Vagina (tissue), 2 donors: ENCODE results near the gene RPLP2. TPM values are rescaled to one million over a fixed set of nuclear protein-coding genes. Genes with fewer than 3 reads are reported as not detected.

Experiments
- DNase-seq, 2 donors: peaks; one replicate each; pipeline ENCODE4 v3.0.0-alpha.2; 2017; ENCODE audit errors: extremely low spot score in 2 of 2
- H3K27ac ChIP-seq: fragments of 200-600 bp; sonication (generic); one replicate; pipeline ENCODE4 v1.5.1; 2019
- H3K27me3 ChIP-seq: fragments of 200-600 bp; sonication (generic); one replicate; pipeline ENCODE4 v1.5.1; 2019
- H3K36me3 ChIP-seq, 2 donors: fragments of 200-600 bp; sonication (generic); one replicate each; pipeline ENCODE4 v1.5.1; 2017 to 2019
- H3K4me1 ChIP-seq: fragments of 200-600 bp; sonication (generic); one replicate; pipeline ENCODE4 v1.5.1; 2019
- H3K4me3 ChIP-seq, 2 donors: fragments of 200-600 bp; sonication (generic); 1 replicate in 1 of 2; 2 replicates in 1 of 2; pipeline ENCODE4 v1.5.1; 2016 to 2019
- H3K9me3 ChIP-seq: fragments of 200-600 bp; sonication (generic); one replicate; pipeline ENCODE4 v1.5.1; 2019
- CTCF ChIP-seq, 3 experiments: fragments of 450-650 bp in 2 of 3; fragments of 200-600 bp in 1 of 3; sonication (generic) in 1 of 3; IDR thresholded peaks; one replicate each; pipeline ENCODE4 v1.5.1; 2017 to 2019; ENCODE audit warnings: antibody characterized with exemption in 3 of 3, mild to moderate bottlenecking in 2 of 3, moderate library complexity in 2 of 3
- POLR2A ChIP-seq, 2 donors: fragments of 450-650 bp; IDR thresholded peaks; one replicate each; pipeline ENCODE4 v1.6.1; 2017; ENCODE audit warnings: antibody characterized with exemption in 2 of 2, mild to moderate bottlenecking in 2 of 2, moderate library complexity in 2 of 2
- POLR2AphosphoS5 ChIP-seq, 2 donors: sonication (generic); formaldehyde crosslinking; IDR thresholded peaks; one replicate each; pipeline ENCODE4 v1.9.0; 2017; ENCODE audit warnings: antibody characterized with exemption in 2 of 2, mild to moderate bottlenecking in 2 of 2, low read depth in 1 of 2; ENCODE audit not compliant: insufficient read depth in 1 of 2
- intact Hi-C: fragments of 100-400 bp; cut with DNase I; formaldehyde crosslinking; loops from one replicate; pipeline ENCODE4 v1.15.1; 2023
- total RNA-seq: library from RNA; depleted of rRNA; stranded (reverse); fragments of >200 nt; gene quantifications from one replicate; pipeline ENCODE4 v1.2.3, GENCODE V29; 2016

RPLP2 gene
- total RNA-seq, 1 donor from 2014 or later = 1,068 TPM

GRCh38 chr11:791658-792534 lies 17.9 kb upstream of the RPLP2 start:
- no peaks in the 10 kb centered on the region for H3K36me3 ChIP-seq
- H3K4me3 ChIP-seq = no peak overlapping the region
- TF ChIP-seq CTCF (IDR thresholded peaks at IDR 0.05) = no peak
- TF ChIP-seq POLR2A (IDR thresholded peaks at IDR 0.05) = no peak
- TF ChIP-seq POLR2AphosphoS5 (IDR thresholded peaks at IDR 0.05; ENCODE audit: insufficient read depth in 1 of 2, low read depth in 1 of 2) = no peak

GRCh38 chr11:792535-792821 lies 17.3 kb upstream of the RPLP2 start:
- H3K27me3 ChIP-seq = no peaks in the 10 kb centered on the region

More at GRCh38 chr11:791658-792534, 17.9 kb upstream of the RPLP2 start:
- H3K4me1 ChIP-seq = peaks cover 40% of the 10 kb centered on the region
- DNase-seq = no peak
- H3K9me3 ChIP-seq = no peaks in the 10 kb centered on the region
- intact Hi-C loops = no loop called here
- H3K27me3 ChIP-seq = no peaks in the 10 kb centered on the region
- H3K27ac ChIP-seq = no peak overlapping the region

GRCh38 chr11:792873-793272 lies 16.9 kb upstream of the RPLP2 start:
- TF ChIP-seq POLR2AphosphoS5 (IDR thresholded peaks at IDR 0.05; ENCODE audit: insufficient read depth in 1 of 2, low read depth in 1 of 2) = no peak
- TF ChIP-seq POLR2A (IDR thresholded peaks at IDR 0.05) = no peak
- TF ChIP-seq CTCF (IDR thresholded peaks at IDR 0.05) = no peak
- Histone ChIP-seq H3K36me3 (no peaks in the 10 kb centered on the region), H3K9me3 (no peaks in the 10 kb centered on the region), H3K4me1 (peaks cover 44% of the 10 kb centered on the region), H3K27ac (no peak overlapping the region), H3K4me3 (no peak overlapping the region), H3K27me3 (no peaks in the 10 kb centered on the region)
- intact Hi-C loops = no loop called here
- no peak for DNase-seq

More at GRCh38 chr11:792535-792821, 17.3 kb upstream of the RPLP2 start:
- no peaks in the 10 kb centered on the region for H3K36me3 ChIP-seq
- TF ChIP-seq POLR2AphosphoS5 (IDR thresholded peaks at IDR 0.05; ENCODE audit: insufficient read depth in 1 of 2, low read depth in 1 of 2) (no peak), POLR2A (IDR thresholded peaks at IDR 0.05) (no peak)
- no peak overlapping the region for H3K27ac ChIP-seq
- no peak overlapping the region for H3K4me3 ChIP-seq
- intact Hi-C loops = no loop called here
- H3K9me3 ChIP-seq = no peaks in the 10 kb centered on the region
- DNase-seq = no peak
- peaks cover 44% of the 10 kb centered on the region for H3K4me1 ChIP-seq

DNA sequence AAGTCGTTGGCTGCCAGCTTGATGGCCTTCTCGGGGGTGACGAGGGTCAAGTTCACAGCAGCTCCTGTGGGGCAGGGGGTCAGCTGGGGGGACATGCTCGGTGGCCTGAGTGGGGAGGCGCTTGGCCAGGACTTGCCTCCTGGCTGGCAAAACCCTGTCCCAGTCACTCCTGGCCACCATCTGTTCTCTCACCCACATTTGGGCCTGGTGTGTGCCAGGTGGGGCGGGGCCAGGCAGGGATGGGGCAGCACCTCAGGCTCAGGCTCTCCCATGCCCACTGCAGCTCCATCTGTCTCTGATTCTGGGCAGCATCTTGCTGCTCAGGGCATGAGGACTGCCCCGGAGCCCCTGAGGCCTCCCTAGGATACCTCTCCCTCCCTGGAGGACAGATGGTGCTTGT lies 16.2 kb upstream of the RPLP2 start:
- no peak for DNase-seq
- Histone ChIP-seq H3K27ac (no peak overlapping the region), H3K36me3 (no peaks in the 10 kb centered on the region), H3K4me3 (no peak overlapping the region), H3K4me1 (peaks cover 48% of the 10 kb centered on the region), H3K9me3 (no peaks in the 10 kb centered on the region), H3K27me3 (no peaks in the 10 kb centered on the region)
- intact Hi-C loops = no loop called here
- TF ChIP-seq CTCF (IDR thresholded peaks at IDR 0.05) (no peak), POLR2AphosphoS5 (IDR thresholded peaks at IDR 0.05; ENCODE audit: insufficient read depth in 1 of 2, low read depth in 1 of 2) (no peak), POLR2A (IDR thresholded peaks at IDR 0.05) (no peak)

DNA sequence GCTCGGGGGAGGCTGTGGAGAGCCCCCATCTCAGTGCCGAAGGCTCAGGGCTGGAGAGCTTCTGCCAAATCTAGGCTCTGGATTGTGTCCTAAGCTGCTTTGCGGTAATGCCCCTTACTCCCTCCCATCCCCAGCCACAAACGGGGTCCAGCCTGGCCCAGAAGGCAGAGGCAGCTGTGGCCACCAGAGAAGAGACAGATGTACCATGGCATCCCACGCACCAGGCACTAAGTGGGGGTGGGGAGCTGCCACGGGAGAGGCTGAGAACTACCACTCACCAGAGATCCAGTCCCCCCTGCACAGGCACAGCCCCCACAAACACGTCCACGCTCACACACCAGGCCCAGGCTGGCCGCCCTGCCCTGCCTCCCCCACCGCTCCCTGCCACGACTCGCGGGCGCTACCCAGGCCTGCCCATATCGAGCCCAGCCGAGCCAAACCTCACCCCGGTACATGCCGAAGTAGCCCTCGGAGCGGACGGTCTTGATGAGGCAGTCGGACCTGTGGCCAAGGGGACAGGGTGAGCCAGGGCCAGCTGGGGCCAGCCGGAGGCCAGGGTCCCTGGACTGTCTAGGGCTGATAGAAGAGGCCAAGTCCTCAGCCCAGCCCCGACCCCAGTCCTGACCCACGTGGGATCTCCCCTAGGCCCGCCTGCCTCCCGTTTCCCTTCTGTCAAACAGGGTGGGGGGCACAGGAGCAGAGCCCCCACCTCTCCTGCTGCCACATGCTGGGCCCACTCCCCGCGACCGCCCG lies 15.6 kb upstream of the RPLP2 start:
- Histone ChIP-seq H3K36me3 (no peaks in the 10 kb centered on the region), H3K27me3 (no peaks in the 10 kb centered on the region), H3K27ac (no peak overlapping the region), H3K9me3 (no peaks in the 10 kb centered on the region), H3K4me1 (peaks cover 50% of the 10 kb centered on the region), H3K4me3 (no peak overlapping the region)
- intact Hi-C loops = no loop called here
- DNase-seq = no peak
- TF ChIP-seq POLR2A (IDR thresholded peaks at IDR 0.05) (no peak), POLR2AphosphoS5 (IDR thresholded peaks at IDR 0.05; ENCODE audit: insufficient read depth in 1 of 2, low read depth in 1 of 2) (no peak), CTCF (IDR thresholded peaks at IDR 0.05) (no peak)
